K562 (cell line): ENCODE measurements around the gene DUSP3.

Experiments used
- ARNT ChIP-seq, 2 experiments: fragments of 450-650 bp; IDR thresholded peaks; 2 replicates each; pipeline ENCODE4 v1.6.1; 2016; ENCODE audit warnings: mild to moderate bottlenecking in 1 of 2
- KDM1A ChIP-seq, 2 experiments: fragments of 450-650 bp; IDR thresholded peaks; 2 replicates each; pipeline ENCODE4 v1.6.1; 2016; ENCODE audit warnings: mild to moderate bottlenecking in 2 of 2
- POLR2B ChIP-seq: fragments of 450-650 bp; IDR thresholded peaks from 2 replicates; pipeline ENCODE4 v1.6.1; 2018; ENCODE audit warnings: low read depth; ENCODE audit not compliant: partially characterized antibody
- RFX1 ChIP-seq: fragments of 450-650 bp; IDR thresholded peaks from 2 replicates; pipeline ENCODE4 v1.6.1; 2016; ENCODE audit warnings: mild to moderate bottlenecking, moderate library complexity
- RFX7 ChIP-seq: fragments of 250-450 bp; sonication (Bioruptor Pico); IDR thresholded peaks from 2 replicates; pipeline ENCODE4 v1.5.1; 2021; ENCODE audit warnings: mild to moderate bottlenecking
- TF ChIP-seq, protein P1 (sequence below), 3 experiments: IDR thresholded peaks in 2 of 3; conservative IDR thresholded peaks in 1 of 3; 2 replicates each; pipeline ENCODE4 v1.5.1; 2011 to 2012; ENCODE audit warnings: low read length in 3 of 3, mild to moderate bottlenecking in 3 of 3, control low read depth in 2 of 3, improper control_type of control experiment in 1 of 3, inconsistent platforms in 1 of 3, low read depth in 1 of 3, mixed read lengths in 1 of 3, moderate library complexity in 1 of 3; ENCODE audit not compliant: insufficient read depth in 2 of 3

GRCh38 chr17:43822570-43823190 is 43.9 kb upstream of the DUSP3 start:
- TF ChIP-seq RFX7, result no peak
- TF ChIP-seq RFX1, result no peak
- TF ChIP-seq, protein P1, sequence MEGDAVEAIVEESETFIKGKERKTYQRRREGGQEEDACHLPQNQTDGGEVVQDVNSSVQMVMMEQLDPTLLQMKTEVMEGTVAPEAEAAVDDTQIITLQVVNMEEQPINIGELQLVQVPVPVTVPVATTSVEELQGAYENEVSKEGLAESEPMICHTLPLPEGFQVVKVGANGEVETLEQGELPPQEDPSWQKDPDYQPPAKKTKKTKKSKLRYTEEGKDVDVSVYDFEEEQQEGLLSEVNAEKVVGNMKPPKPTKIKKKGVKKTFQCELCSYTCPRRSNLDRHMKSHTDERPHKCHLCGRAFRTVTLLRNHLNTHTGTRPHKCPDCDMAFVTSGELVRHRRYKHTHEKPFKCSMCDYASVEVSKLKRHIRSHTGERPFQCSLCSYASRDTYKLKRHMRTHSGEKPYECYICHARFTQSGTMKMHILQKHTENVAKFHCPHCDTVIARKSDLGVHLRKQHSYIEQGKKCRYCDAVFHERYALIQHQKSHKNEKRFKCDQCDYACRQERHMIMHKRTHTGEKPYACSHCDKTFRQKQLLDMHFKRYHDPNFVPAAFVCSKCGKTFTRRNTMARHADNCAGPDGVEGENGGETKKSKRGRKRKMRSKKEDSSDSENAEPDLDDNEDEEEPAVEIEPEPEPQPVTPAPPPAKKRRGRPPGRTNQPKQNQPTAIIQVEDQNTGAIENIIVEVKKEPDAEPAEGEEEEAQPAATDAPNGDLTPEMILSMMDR (IDR thresholded peaks at IDR 0.05 in 2 of 3, conservative IDR thresholded peaks at IDR 0.05 in 1 of 3; ENCODE audit: insufficient read depth in 2 of 3, low read depth in 1 of 3, low read length in 3 of 3), result no peak
- TF ChIP-seq ARNT (IDR thresholded peaks at IDR 0.05), result no peak
- TF ChIP-seq KDM1A (IDR thresholded peaks at IDR 0.05), result no peak
- TF ChIP-seq POLR2B, result no peak
